SJSA1 (cell line): ENCODE results near the gene CEP128. TPM values are rescaled to one million over a fixed set of nuclear protein-coding genes. Genes with fewer than 3 reads are reported as not detected.
A peak's percentile ranks its signal among the peaks of the same experiment; 100 is the strongest.

Experiments
- DNase-seq, 2 experiments: peaks; one replicate each; pipeline ENCODE4 v3.0.0-alpha.2; 2015 to 2020; ENCODE audit warnings: low spot score in 2 of 2, low read depth in 1 of 2
- H3K27ac ChIP-seq: fragments of 250-450 bp; sonication (Bioruptor Pico); 2 replicates; pipeline ENCODE4 v1.5.1; 2020; ENCODE audit warnings: mild to moderate bottlenecking, moderate library complexity
- H3K27me3 ChIP-seq: fragments of 250-450 bp; sonication (Bioruptor Pico); replicated peaks from 2 replicates; pipeline ENCODE4 v1.5.1; 2020; ENCODE audit warnings: mild to moderate bottlenecking, moderate library complexity
- H3K36me3 ChIP-seq: fragments of 250-450 bp; sonication (Bioruptor Pico); 2 replicates; pipeline ENCODE4 v1.5.1; 2020; ENCODE audit warnings: mild to moderate bottlenecking
- H3K4me1 ChIP-seq: fragments of 250-450 bp; sonication (Bioruptor Pico); replicated peaks from 2 replicates; pipeline ENCODE4 v1.6.1; 2021; ENCODE audit warnings: mild to moderate bottlenecking
- H3K4me3 ChIP-seq: fragments of 250-450 bp; sonication (Bioruptor Pico); 2 replicates; pipeline ENCODE4 v1.5.1; 2020; ENCODE audit warnings: mild to moderate bottlenecking
- H3K9me3 ChIP-seq: fragments of 250-450 bp; sonication (Bioruptor Pico); replicated peaks from 2 replicates; pipeline ENCODE4 v1.5.1; 2020; ENCODE audit warnings: mild to moderate bottlenecking
- total RNA-seq: library from RNA; depleted of rRNA; stranded (reverse); fragments of >200 nt; shearing (Covaris generic); gene quantifications from 2 replicates; pipeline ENCODE4 v1.2.3, GENCODE V29; 2014

CEP128 gene
- total RNA-seq, 1 experiment from 2014 or later: 5.2 TPM

- Histone ChIP-seq H3K36me3 (peaks cover 5% of the 10 kb centered on the region; the same call in 1 of the 2 replicates), H3K4me1 (no peaks in the 10 kb centered on the region), H3K27ac (no peak overlapping the region), H3K9me3 (no peaks in the 10 kb centered on the region), H3K4me3 (no peak overlapping the region), H3K27me3 (no peaks in the 10 kb centered on the region)
- no peak for DNase-seq
Observed at GRCh38 chr14:80906336-80906735, 35.2 kb downstream of the CEP128 start.

GRCh38 chr14:80902608-80903007 is 38.9 kb downstream of the CEP128 start:
- no peak overlapping the region for H3K27ac ChIP-seq
- H3K4me3 ChIP-seq: no peak overlapping the region
- no peak for DNase-seq
- H3K9me3 ChIP-seq: no peaks in the 10 kb centered on the region
- H3K27me3 ChIP-seq: no peaks in the 10 kb centered on the region
- H3K4me1 ChIP-seq: no peaks in the 10 kb centered on the region
- peaks cover 11% of the 10 kb centered on the region; the same call in 1 of the 2 replicates for H3K36me3 ChIP-seq

GRCh38 chr14:80901822-80902221 is 39.7 kb downstream of the CEP128 start:
- no peak overlapping the region for H3K4me3 ChIP-seq
- H3K27ac ChIP-seq: no peak overlapping the region
- no peaks in the 10 kb centered on the region for H3K9me3 ChIP-seq
- no peaks in the 10 kb centered on the region for H3K27me3 ChIP-seq
- peaks cover 11% of the 10 kb centered on the region; the same call in 1 of the 2 replicates for H3K36me3 ChIP-seq
- no peak for DNase-seq
- H3K4me1 ChIP-seq: no peaks in the 10 kb centered on the region

- H3K27me3 ChIP-seq: no peaks in the 10 kb centered on the region
- peaks cover 11% of the 10 kb centered on the region; the same call in 1 of the 2 replicates for H3K36me3 ChIP-seq
- no peaks in the 10 kb centered on the region for H3K4me1 ChIP-seq
- H3K27ac ChIP-seq: no peak overlapping the region
- no peak for DNase-seq
- no peak overlapping the region for H3K4me3 ChIP-seq
- H3K9me3 ChIP-seq: no peaks in the 10 kb centered on the region
Observed at GRCh38 chr14:80901260-80901659, 40.3 kb downstream of the CEP128 start.

- Histone ChIP-seq H3K9me3 (no peaks in the 10 kb centered on the region), H3K4me1 (no peaks in the 10 kb centered on the region), H3K36me3 (peaks cover 3% of the 10 kb centered on the region; the same call in 1 of the 2 replicates), H3K4me3 (no peak overlapping the region), H3K27me3 (no peaks in the 10 kb centered on the region), H3K27ac (no peak overlapping the region)
- no peak for DNase-seq
Observed at GRCh38 chr14:80872645-80873044, 68.9 kb downstream of the CEP128 start.

GRCh38 chr14:80868260-80868659 is 73.3 kb downstream of the CEP128 start:
- Histone ChIP-seq H3K4me3 (no peak overlapping the region), H3K36me3 (peaks cover 3% of the 10 kb centered on the region; the same call in 1 of the 2 replicates), H3K27me3 (no peaks in the 10 kb centered on the region), H3K27ac (no peak overlapping the region), H3K9me3 (no peaks in the 10 kb centered on the region), H3K4me1 (no peaks in the 10 kb centered on the region)
- DNase-seq: no peak

- Histone ChIP-seq H3K27me3 (no peaks in the 10 kb centered on the region), H3K36me3 (peaks cover 3% of the 10 kb centered on the region; the same call in 1 of the 2 replicates), H3K4me1 (no peaks in the 10 kb centered on the region), H3K9me3 (no peaks in the 10 kb centered on the region), H3K27ac (no peak overlapping the region), H3K4me3 (no peak overlapping the region)
- no peak for DNase-seq
Observed at GRCh38 chr14:80867798-80868197, 73.7 kb downstream of the CEP128 start.

GRCh38 chr14:80867091-80867490 is 74.4 kb downstream of the CEP128 start:
- Histone ChIP-seq H3K4me3 (no peak overlapping the region), H3K4me1 (no peaks in the 10 kb centered on the region), H3K9me3 (no peaks in the 10 kb centered on the region), H3K36me3 (peaks cover 3% of the 10 kb centered on the region; the same call in 1 of the 2 replicates), H3K27ac (no peak overlapping the region), H3K27me3 (no peaks in the 10 kb centered on the region)
- no peak for DNase-seq

- Histone ChIP-seq H3K36me3 (peaks cover 3% of the 10 kb centered on the region; the same call in 1 of the 2 replicates), H3K4me1 (no peaks in the 10 kb centered on the region), H3K4me3 (no peak overlapping the region), H3K9me3 (no peaks in the 10 kb centered on the region), H3K27ac (no peak overlapping the region), H3K27me3 (no peaks in the 10 kb centered on the region)
- no peak for DNase-seq
Observed at GRCh38 chr14:80865565-80865964, 76.0 kb downstream of the CEP128 start.

GRCh38 chr14:80862983-80863382 is 78.6 kb downstream of the CEP128 start:
- DNase-seq: no peak

GRCh38 chr14:80862541-80862940 is 79.0 kb downstream of the CEP128 start:
- H3K4me1 ChIP-seq: no peaks in the 10 kb centered on the region
- no peaks in the 10 kb centered on the region for H3K9me3 ChIP-seq
- no peak overlapping the region for H3K4me3 ChIP-seq
- no peaks in the 10 kb centered on the region for H3K27me3 ChIP-seq
- no peak overlapping the region for H3K27ac ChIP-seq
- no peak for DNase-seq
- no peaks in the 10 kb centered on the region for H3K36me3 ChIP-seq

More at GRCh38 chr14:80862983-80863382, 78.6 kb downstream of the CEP128 start:
- Histone ChIP-seq H3K36me3 (no peaks in the 10 kb centered on the region), H3K4me3 (no peak overlapping the region), H3K9me3 (no peaks in the 10 kb centered on the region), H3K27me3 (no peaks in the 10 kb centered on the region), H3K27ac (no peak overlapping the region), H3K4me1 (no peaks in the 10 kb centered on the region)

GRCh38 chr14:80850197-80850814 is 91.2 kb downstream of the CEP128 start:
- Histone ChIP-seq H3K27ac (no peak overlapping the region), H3K36me3 (no peaks in the 10 kb centered on the region), H3K4me1 (no peaks in the 10 kb centered on the region), H3K9me3 (no peaks in the 10 kb centered on the region), H3K27me3 (no peaks in the 10 kb centered on the region), H3K4me3 (no peak overlapping the region)
- peak in 1 of 2 experiments; percentile 42 for DNase-seq

- Histone ChIP-seq H3K4me1 (peaks cover 5% of the 10 kb centered on the region; the same call in 1 of the 2 replicates), H3K36me3 (no peaks in the 10 kb centered on the region), H3K27me3 (no peaks in the 10 kb centered on the region), H3K9me3 (no peaks in the 10 kb centered on the region), H3K4me3 (no peak overlapping the region), H3K27ac (no peak overlapping the region)
- no peak for DNase-seq
Observed at GRCh38 chr14:80847070-80847469, 94.5 kb downstream of the CEP128 start.

- Histone ChIP-seq H3K36me3 (no peaks in the 10 kb centered on the region), H3K27me3 (no peaks in the 10 kb centered on the region), H3K27ac (no peak overlapping the region), H3K9me3 (no peaks in the 10 kb centered on the region), H3K4me3 (no peak overlapping the region), H3K4me1 (peaks cover 5% of the 10 kb centered on the region; the same call in 1 of the 2 replicates)
- no peak for DNase-seq
Observed at GRCh38 chr14:80845856-80846255, 95.7 kb downstream of the CEP128 start.
